ENCODE data around the gene UBC.
"Not testable (repeated sequence)": the region's sequence is repeated elsewhere in the genome, so short reads cannot be mapped to it uniquely, and the experiment has no call there.

The UBC gene

DNA sequence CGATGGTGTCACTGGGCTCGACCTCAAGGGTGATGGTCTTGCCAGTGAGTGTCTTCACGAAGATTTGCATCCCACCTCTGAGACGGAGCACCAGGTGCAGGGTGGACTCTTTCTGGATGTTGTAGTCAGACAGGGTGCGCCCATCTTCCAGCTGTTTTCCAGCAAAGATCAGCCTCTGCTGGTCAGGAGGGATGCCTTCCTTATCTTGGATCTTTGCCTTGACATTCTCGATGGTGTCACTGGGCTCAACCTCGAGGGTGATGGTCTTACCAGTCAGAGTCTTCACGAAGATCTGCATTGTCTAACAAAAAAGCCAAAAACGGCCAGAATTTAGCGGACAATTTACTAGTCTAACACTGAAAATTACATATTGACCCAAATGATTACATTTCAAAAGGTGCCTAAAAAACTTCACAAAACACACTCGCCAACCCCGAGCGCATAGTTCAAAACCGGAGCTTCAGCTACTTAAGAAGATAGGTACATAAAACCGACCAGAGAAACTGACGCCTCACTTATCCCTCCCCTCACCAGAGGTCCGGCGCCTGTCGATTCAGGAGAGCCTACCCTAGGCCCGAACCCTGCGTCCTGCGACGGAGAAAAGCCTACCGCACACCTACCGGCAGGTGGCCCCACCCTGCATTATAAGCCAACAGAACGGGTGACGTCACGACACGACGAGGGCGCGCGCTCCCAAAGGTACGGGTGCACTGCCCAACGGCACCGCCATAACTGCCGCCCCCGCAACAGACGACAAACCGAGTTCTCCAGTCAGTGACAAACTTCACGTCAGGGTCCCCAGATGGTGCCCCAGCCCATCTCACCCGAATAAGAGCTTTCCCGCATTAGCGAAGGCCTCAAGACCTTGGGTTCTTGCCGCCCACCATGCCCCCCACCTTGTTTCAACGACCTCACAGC, 717 bp downstream of the UBC start:
- peak; percentile 97 for DNase-seq

DNA sequence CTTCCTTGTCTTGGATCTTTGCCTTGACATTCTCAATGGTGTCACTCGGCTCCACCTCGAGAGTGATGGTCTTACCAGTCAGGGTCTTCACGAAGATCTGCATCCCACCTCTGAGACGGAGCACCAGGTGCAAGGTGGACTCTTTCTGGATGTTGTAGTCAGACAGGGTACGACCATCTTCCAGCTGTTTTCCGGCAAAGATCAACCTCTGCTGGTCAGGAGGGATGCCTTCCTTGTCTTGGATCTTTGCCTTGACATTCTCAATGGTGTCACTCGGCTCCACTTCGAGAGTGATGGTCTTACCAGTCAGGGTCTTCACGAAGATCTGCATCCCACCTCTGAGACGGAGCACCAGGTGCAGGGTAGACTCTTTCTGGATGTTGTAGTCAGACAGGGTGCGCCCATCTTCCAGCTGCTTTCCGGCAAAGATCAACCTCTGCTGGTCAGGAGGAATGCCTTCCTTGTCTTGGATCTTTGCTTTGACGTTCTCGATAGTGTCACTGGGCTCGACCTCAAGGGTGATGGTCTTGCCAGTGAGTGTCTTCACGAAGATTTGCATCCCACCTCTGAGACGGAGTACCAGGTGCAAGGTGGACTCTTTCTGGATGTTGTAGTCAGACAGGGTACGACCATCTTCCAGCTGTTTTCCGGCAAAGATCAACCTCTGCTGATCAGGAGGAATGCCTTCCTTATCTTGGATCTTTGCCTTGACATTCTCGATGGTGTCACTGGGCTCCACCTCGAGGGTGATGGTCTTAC, 1.7 kb downstream of the UBC start:
- not testable (repeated sequence) for DNase-seq

DNA sequence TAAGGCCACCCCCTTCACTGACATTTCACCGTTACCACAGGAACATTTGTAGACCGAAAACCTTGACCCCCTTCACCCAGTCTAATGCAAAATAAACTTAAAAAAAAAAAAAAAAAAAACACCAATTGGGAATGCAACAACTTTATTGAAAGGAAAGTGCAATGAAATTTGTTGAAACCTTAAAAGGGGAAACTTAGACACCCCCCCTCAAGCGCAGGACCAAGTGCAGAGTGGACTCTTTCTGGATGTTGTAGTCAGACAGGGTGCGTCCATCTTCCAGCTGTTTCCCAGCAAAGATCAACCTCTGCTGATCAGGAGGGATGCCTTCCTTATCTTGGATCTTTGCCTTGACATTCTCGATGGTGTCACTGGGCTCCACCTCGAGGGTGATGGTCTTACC, 2.9 kb downstream of the UBC start:
- not testable (repeated sequence) for DNase-seq

DNA sequence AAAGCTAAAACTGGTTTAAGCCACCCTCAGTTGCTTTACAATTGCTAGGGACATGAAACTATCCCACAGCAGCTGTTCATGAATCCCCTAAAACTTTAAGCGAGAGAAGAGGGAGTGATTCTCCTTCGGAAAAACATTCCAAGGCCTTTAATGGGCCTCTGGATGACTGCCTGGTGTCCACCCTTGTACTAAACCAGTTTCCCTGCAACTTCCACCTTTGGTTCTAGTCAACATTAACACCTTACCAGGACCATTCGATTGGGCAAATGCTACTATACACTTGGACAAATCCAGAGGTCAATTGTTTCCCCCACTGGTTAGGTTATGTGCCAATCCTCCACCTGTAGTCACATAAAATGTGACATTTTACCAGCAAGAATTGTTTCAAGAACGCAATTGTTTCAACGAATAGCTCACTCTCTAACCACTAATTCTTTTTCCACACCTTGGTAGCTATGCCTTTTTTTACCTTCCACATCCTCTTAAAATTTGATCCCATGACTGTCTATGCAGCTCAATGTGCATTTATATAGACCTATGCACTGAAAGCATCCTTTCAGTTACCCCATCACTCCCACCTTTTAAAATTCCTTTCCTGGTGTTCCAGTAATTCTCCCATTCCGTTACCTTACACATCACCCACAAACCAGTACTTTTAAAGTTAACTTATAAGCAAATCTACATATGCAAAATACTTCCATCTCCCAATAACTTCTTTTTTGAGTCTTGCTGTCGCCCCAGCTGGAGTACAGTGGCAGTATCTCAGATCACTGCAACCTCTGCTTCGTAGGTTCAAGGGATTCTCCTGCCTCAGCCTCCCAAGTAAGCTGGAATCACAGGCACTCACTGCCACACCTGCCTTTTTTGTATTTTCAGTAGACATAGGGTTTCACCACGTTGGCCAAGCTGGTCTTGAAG, 3.6 kb downstream of the UBC start:
- DNase-seq, result no peak

DNA sequence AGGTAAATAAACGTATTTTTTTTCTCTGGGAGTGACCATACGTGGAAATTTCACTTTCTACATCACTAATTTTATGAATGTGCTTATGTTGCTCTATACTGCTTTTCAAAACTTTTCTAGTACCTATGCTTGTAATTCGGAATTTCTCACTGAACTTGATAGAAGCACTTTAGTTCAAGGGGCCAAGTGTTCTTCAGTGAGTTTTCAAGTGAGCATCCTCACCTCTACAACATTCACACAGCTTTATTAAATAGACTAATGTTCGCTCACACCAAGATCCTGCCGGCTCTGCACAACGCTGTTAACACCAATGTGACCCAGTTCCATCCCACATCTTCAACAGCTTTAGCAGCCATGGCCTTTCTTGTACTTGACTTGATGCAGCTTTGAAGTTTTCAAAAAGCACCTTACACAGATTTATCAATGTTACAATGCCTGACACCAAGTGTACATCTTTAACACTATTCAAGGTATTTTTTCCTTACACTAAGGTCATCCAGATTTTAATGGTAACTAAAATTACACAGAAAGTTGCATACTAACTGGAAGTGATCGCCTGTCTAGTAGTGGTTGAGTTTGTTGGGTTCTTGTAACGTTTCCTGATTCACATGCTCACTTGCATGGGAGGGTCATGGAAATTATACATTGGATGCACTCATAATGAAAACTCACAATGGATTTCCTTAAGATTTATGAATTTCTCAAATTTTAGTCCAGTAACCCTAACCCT, 4.5 kb downstream of the UBC start:
- DNase-seq, result no peak

- DNase-seq, result peak; percentile 81 to 97
Observed at GRCh38 chr12:124906606-124907261, 7.7 kb downstream of the UBC start.

DNA sequence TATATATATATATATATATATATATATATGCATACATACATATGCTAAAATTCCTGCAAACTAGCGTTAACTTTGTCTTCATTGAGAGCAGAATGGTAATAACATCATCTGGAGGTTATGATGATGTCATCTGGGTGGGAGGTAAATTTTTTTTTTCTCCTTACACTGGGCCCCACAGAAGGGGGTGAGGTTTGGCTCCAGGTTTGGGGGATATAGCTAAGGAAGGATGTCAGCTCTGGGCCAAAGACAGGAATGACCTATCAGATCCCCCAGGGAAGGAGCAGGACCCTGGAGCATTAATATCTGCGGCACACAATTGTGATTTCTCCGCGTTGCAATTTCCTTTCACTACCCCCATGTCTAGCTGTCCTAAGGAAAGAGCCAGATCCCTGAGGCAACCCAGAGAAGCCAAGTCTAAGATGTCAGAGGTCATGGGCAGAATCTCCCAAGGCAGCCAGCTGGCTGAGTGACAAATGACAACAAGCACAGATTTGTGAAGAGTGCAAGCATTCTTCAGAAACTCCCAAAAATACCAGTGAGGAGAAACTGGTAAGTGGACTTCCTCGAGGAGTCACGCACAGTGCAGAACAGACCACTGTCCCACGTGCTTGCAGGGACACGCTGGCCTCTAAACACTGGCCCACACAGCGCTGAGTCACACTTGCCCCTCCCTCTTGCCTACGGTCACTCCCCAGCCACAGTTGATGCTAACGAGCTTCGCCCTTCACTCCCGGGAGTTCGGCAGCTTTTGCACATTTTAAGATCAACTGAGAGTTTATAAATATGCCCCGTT, 9.9 kb downstream of the UBC start:
- DNase-seq, result no peak

GRCh38 chr12:124902916-124903315, 11.5 kb downstream of the UBC start:
- no peak for DNase-seq

- DNase-seq, result no peak
Observed at GRCh38 chr12:124901003-124901402, 13.4 kb downstream of the UBC start.

DNA sequence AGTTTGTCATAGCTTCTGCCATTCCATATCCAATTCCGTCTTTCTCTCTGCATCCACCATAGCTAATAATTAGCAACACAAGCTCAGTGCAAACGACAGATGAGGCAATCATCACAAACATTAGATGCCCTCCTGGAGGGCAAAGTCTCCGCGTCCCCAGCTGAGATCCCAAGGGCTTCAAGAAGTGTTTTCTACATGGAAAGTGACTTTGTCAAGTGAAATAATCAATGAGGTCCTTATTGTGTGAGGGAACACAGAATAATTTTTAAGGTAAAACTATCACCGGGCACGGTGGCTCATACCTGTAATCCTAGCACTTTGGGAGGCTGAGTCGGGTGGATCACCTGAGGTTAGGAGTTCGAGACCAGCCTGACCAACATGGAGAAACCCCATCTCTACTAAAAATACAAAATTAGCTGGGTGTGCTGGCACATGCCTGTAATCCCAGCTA, 14.1 kb downstream of the UBC start:
- DNase-seq, result not testable (repeated sequence)

- DNase-seq, result no peak
Observed at GRCh38 chr12:124898923-124899294, 15.5 kb downstream of the UBC start.

DNA sequence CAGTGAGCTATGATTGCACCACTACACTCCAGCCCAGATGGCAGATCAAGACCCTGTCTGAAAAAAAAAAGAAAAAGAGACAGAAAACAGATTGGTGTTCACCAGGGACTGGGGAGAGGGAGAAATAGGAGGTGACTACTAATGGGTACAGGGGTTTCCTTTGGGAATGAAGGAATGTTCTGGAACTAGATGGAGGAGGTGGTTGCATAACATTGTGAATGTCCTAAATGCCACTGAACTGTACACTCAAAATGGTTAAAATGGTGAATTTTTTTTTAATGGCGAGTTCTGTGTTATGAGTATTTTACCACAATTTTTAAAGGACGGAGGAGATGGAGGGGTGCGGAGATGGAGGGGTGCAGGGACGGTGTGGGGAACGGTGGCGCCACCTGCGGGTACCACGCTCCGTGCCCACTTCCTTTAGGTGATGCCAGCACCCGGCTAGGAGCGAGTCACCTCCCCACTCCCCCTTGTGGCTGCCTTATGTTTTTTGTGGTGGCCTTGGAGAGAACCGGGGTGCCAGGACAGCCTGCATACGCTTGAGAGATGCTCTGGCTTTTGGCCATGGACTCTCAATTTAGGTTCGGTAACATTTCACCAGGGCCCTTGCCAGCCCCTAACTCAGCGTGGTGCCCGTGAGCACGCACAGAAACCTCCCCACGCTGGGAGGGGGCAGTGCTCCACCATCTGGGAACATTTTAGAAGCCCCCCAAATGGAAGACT, 16.1 kb downstream of the UBC start:
- DNase-seq, result peak; percentile 64 to 67

DNA sequence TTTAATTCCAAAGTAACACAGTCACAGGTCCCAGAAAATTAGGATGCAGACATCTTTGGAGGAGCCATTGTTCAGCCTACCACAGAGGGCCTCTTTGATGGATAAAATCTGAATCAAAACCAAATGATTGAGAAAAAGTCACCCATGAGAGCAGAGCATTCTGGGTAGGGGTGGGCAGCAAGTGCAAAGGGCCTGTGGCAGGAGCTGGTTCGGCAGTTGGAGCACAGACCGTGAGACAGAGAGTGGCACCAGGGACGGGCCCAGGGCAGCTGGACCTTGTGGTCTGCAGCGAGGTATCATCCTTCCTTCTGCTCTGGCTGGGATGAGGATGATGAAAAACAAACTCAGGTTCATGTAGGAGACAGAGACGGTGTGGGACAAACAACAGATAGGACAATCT, 18.0 kb downstream of the UBC start:
- DNase-seq, result no peak

- DNase-seq, result no peak
Observed at GRCh38 chr12:124893792-124894516, 20.5 kb downstream of the UBC start.

DNA sequence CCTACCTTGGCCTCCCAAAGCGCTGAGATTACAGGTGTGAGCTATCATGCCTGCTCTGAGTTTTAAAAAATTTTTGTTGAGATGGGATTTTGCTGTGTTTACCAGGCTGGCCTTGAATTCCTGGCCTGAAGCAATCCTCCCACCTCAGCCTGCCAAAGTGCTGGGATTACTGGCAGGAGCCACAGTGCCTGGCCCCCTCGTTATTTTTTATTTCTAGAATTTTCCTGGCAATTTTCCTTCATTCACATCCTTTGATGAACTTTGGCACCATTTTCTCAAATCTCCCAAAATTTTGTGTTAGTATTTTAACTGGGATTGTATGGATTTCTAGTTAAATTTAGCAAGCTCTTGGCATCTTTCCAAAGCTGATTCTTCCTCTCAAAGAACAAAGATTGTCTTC, 26.2 kb downstream of the UBC start:
- DNase-seq, result no peak

DNA sequence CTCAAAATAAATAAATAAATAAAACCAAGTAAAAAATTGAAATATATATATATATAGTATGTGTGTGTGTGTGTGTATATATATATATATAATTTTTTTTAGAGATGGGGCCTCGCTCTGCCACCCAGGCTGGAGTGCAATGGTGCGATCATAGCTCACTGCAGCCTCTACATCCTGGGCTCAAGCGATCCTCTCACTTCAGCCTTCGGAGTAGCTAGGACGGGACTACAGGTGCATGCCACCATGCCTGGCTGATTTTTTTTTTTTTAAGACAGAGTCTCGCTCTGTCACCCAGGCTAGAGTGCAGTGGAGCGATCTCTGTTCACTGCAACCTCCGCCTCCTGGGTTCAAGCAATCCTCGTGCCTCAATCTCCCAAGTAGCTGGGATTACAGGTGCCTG, 26.7 kb downstream of the UBC start:
- DNase-seq, result not testable (repeated sequence)

DNA sequence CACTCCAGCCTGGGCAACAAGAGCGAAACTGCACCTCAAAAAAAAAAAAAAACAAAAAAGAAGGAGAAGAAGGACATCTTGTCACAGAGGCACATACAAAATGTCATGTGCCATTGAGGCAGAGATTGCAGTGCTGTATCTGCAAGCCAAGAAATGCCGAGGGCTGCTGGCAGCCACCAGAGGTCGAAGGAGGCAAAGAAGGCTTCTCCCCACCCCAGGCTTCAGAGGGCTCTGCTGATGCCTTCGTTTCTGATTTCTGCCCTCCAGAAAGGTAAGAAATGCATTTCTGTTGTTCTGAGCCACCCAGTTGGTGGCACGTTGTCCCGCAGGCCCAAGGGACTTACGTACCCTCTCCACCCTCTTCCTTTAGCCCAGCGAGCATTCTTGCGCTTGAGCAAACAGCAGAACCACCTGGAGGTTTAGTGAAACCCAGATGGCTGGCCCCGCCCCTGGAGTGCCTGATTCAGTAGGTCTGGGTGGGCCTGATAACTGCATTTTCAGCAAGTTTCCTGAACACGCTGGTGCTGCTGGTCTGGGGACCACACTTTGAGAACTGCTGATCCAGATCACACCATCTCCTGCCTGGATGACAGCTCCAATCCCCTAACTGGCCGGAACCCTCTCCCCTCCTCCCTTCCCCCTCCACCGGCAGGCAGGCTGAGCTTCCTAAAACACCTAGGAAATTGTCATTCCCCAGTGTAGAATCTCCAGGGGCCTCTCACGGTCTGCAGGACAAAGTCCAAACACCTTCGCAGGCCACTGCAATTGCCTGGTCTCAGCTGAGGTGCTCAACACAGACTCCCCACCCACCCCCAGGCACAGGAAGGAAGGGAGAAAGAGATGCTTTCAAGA, 29.6 kb downstream of the UBC start:
- DNase-seq, result no peak

All from activated CD4-positive, alpha-beta T cell treated with anti-CD3 and anti-CD28 coated beads for 4 hours (primary cell).